HG02981 (cell line): Measurements from ENCODE around the gene FTO.

Source experiments
- ATAC-seq: cut with Tn5 transposase; IDR thresholded peaks from one replicate; pipeline ENCODE4 v1.9.1; 2021; ENCODE audit warnings: mild to moderate bottlenecking, moderate library complexity; ENCODE audit not compliant: unreplicated experiment

Gene FTO

GRCh38 chr16:53708490-53708889 lies 4.5 kb downstream of the FTO start:
- no peak for ATAC-seq

GRCh38 chr16:53711390-53711789 lies 7.4 kb downstream of the FTO start:
- ATAC-seq: no peak

- ATAC-seq: no peak
Measured at GRCh38 chr16:53712065-53712464, 8.1 kb downstream of the FTO start.

- no peak for ATAC-seq
Measured at GRCh38 chr16:53713403-53714204, 9.6 kb downstream of the FTO start.

GRCh38 chr16:53714205-53715022 lies 10.5 kb downstream of the FTO start:
- no peak for ATAC-seq

- no peak for ATAC-seq
Measured at GRCh38 chr16:53715023-53715384, 11.0 kb downstream of the FTO start.

GRCh38 chr16:53717577-53717976 lies 13.6 kb downstream of the FTO start:
- ATAC-seq: no peak

- ATAC-seq: no peak
Measured at GRCh38 chr16:53721017-53721416, 17.1 kb downstream of the FTO start.

- ATAC-seq: no peak
Measured at GRCh38 chr16:53726625-53727024, 22.7 kb downstream of the FTO start.

- ATAC-seq: no peak
Measured at GRCh38 chr16:53730693-53731092, 26.7 kb downstream of the FTO start.

- no peak for ATAC-seq
Measured at GRCh38 chr16:53732296-53732929, 28.5 kb downstream of the FTO start.

GRCh38 chr16:53734908-53735307 lies 31.0 kb downstream of the FTO start:
- no peak for ATAC-seq

GRCh38 chr16:53736297-53736696 lies 32.3 kb downstream of the FTO start:
- ATAC-seq: no peak

- no peak for ATAC-seq
Measured at GRCh38 chr16:53737552-53737951, 33.6 kb downstream of the FTO start.

GRCh38 chr16:53740476-53740875 lies 36.5 kb downstream of the FTO start:
- ATAC-seq: no peak

- ATAC-seq: no peak
Measured at GRCh38 chr16:53740933-53741531, 37.1 kb downstream of the FTO start.

GRCh38 chr16:53741546-53741945 lies 37.6 kb downstream of the FTO start:
- no peak for ATAC-seq

- ATAC-seq: no peak
Measured at GRCh38 chr16:53743149-53743566, 39.2 kb downstream of the FTO start.

GRCh38 chr16:53744449-53744848 lies 40.5 kb downstream of the FTO start:
- ATAC-seq: no peak

GRCh38 chr16:53745086-53745485 lies 41.1 kb downstream of the FTO start:
- no peak for ATAC-seq

GRCh38 chr16:53745753-53746266 lies 41.9 kb downstream of the FTO start:
- ATAC-seq: no peak
